Endothelial cell of umbilical vein (primary cell): ENCODE data around the gene ZIC4. TPM values are rescaled to one million over a fixed set of nuclear protein-coding genes. Genes with fewer than 3 reads are reported as not detected.

ENCODE experiments used
- BruUV-seq: library from RNA; stranded (reverse); fragments of 400-500 nt; replicated peaks from 2 replicates; lab custom pipeline; 2021; lab: Mats Ljungman, UMichigan
- CTCF ChIA-PET: fragments of 300-600, 350-600 bp; sonication (Branson Sonifier 250); formaldehyde crosslinking; loops from one replicate; lab custom pipeline; 2021; ENCODE audit warnings: antibody characterized with exemption, inconsistent platforms; lab: Charles Lee
- POLR2A ChIA-PET: fragments of 300-600, 350-600 bp; sonication (Branson Sonifier 250); formaldehyde crosslinking; loops from one replicate; lab custom pipeline; 2021; ENCODE audit warnings: antibody characterized with exemption, inconsistent platforms; lab: Charles Lee
- DNase-seq: peaks from one replicate; pipeline ENCODE4 v3.0.0-alpha.2; 2011; ENCODE audit warnings: low read depth, low spot score
- FAIRE-seq: peaks from 2 replicates; lab custom pipeline; 2011; peaks lifted over from hg19 to GRCh38; lab: Jason Lieb, UNC
- H2AFZ ChIP-seq: 2 replicates; pipeline ENCODE4 v1.6.0; 2012; ENCODE audit warnings: low read depth, low read length, control low read depth, inconsistent platforms
- H3K27ac ChIP-seq: 2 replicates; pipeline ENCODE4 v1.5.1; 2011; ENCODE audit warnings: low read depth, mild to moderate bottlenecking, control low read depth, low read length, moderate library complexity; ENCODE audit not compliant: insufficient read depth
- H3K27me3 ChIP-seq, 2 experiments: 2 replicates each; pipeline versions ENCODE4 v1.6.0 to v1.6.1; 2011; ENCODE audit warnings: low read length in 2 of 2, mixed read lengths in 1 of 2; ENCODE audit not compliant: control insufficient read depth in 2 of 2, insufficient read depth in 2 of 2
- H3K36me3 ChIP-seq, 2 experiments: 2 replicates in 1 of 2; 3 replicates in 1 of 2; pipeline ENCODE4 v1.5.1; 2011; ENCODE audit warnings: low read length in 2 of 2, mild to moderate bottlenecking in 1 of 2, moderate library complexity in 1 of 2; ENCODE audit not compliant: control insufficient read depth in 2 of 2, insufficient read depth in 2 of 2; ENCODE audit errors: extremely low read depth in 1 of 2
- H3K4me1 ChIP-seq: 3 replicates; pipeline ENCODE4 v1.5.1; 2011; ENCODE audit warnings: mild to moderate bottlenecking, low read length; ENCODE audit not compliant: control insufficient read depth, insufficient read depth; ENCODE audit errors: extremely low read depth
- H3K4me2 ChIP-seq: 2 replicates; pipeline ENCODE4 v1.6.1; 2011; ENCODE audit warnings: low read length, control low read depth, mixed read lengths; ENCODE audit not compliant: insufficient read depth
- H3K4me3 ChIP-seq, 3 experiments: fragments of 200-600 bp in 1 of 3; sonication (generic), shearing (Covaris generic) in 1 of 3; replicated peaks in 1 of 3; 2 replicates each; pipeline ENCODE4 v1.5.1; 2011 to 2016; ENCODE audit warnings: control low read depth in 3 of 3, low read length in 3 of 3, mild to moderate bottlenecking in 2 of 3, inconsistent platforms in 1 of 3, low read depth in 1 of 3, moderate library complexity in 1 of 3; ENCODE audit not compliant: insufficient read depth in 1 of 3
- H3K79me2 ChIP-seq: 2 replicates; pipeline ENCODE4 v1.6.0; 2012; ENCODE audit warnings: low read length, inconsistent platforms; ENCODE audit not compliant: control insufficient read depth, insufficient read depth
- H3K9ac ChIP-seq: replicated peaks from 2 replicates; pipeline ENCODE3; 2011; ENCODE audit warnings: low read length, control low read depth; ENCODE audit not compliant: insufficient read depth; ENCODE audit errors: extremely low read depth
- H3K9me1 ChIP-seq: replicated peaks from 3 replicates; pipeline ENCODE4 v1.6.0; 2011; ENCODE audit warnings: mild to moderate bottlenecking, low read length; ENCODE audit not compliant: control insufficient read depth, insufficient read depth; ENCODE audit errors: extremely low read depth
- H3K9me3 ChIP-seq: replicated peaks from 2 replicates; pipeline ENCODE4 v1.5.1; 2012; ENCODE audit warnings: low read length, inconsistent platforms; ENCODE audit not compliant: control insufficient read depth, insufficient read depth
- H4K20me1 ChIP-seq: replicated peaks from 2 replicates; pipeline ENCODE3; 2011; ENCODE audit warnings: mild to moderate bottlenecking, low read length; ENCODE audit not compliant: control insufficient read depth, insufficient read depth; ENCODE audit errors: extremely low read depth
- CTCF ChIP-seq, 2 donors: IDR thresholded peaks; 1 replicate in 1 of 2; 2 replicates in 1 of 2; pipeline ENCODE4 v1.5.1; 2011; ENCODE audit warnings: low read length in 2 of 2, mild to moderate bottlenecking in 2 of 2, moderate library complexity in 2 of 2, control low read depth in 1 of 2, inconsistent platforms in 1 of 2, low read depth in 1 of 2; ENCODE audit not compliant: insufficient read depth in 1 of 2; ENCODE audit errors: extremely low read depth in 1 of 2
- EZH2 ChIP-seq: IDR thresholded peaks from 2 replicates; pipeline ENCODE4 v1.6.1; 2012; ENCODE audit warnings: borderline replicate concordance, low read depth, mild to moderate bottlenecking, moderate library complexity, low read length, inconsistent platforms; ENCODE audit not compliant: severe bottlenecking
- FOS ChIP-seq: IDR thresholded peaks from 2 replicates; pipeline ENCODE4 v1.6.1; 2011; ENCODE audit warnings: mild to moderate bottlenecking, low read length, moderate library complexity, borderline replicate concordance; ENCODE audit not compliant: insufficient read depth
- GATA2 ChIP-seq: IDR thresholded peaks from 2 replicates; pipeline ENCODE4 v1.7.0; 2011; ENCODE audit warnings: low read depth, mild to moderate bottlenecking, moderate library complexity, mixed read lengths, low read length; ENCODE audit not compliant: insufficient read length, insufficient read depth
- JUN ChIP-seq: IDR thresholded peaks from 2 replicates; pipeline ENCODE4 v1.6.1; 2011; ENCODE audit warnings: borderline replicate concordance, low read depth; ENCODE audit not compliant: insufficient read length, insufficient read depth
- MAX ChIP-seq: IDR thresholded peaks from 2 replicates; pipeline ENCODE4 v1.6.1; 2011; ENCODE audit not compliant: insufficient read depth, insufficient read length
- MYC ChIP-seq: IDR thresholded peaks from one replicate; pipeline ENCODE4 v1.6.1; 2011; ENCODE audit warnings: mild to moderate bottlenecking, low read depth, low read length
- POLR2A ChIP-seq: IDR thresholded peaks from 2 replicates; pipeline ENCODE4 v1.6.1; 2012; ENCODE audit warnings: low read depth, mild to moderate bottlenecking, control low read depth, low read length
- POLR2AphosphoS5 ChIP-seq: IDR thresholded peaks from 2 replicates; pipeline ENCODE4 v1.6.1; 2012; ENCODE audit warnings: low read depth, mild to moderate bottlenecking, control low read depth, low read length, moderate library complexity; ENCODE audit not compliant: insufficient read depth
- dilution Hi-C: fragments of 300-500 bp; cut with MboI; formaldehyde crosslinking; loops from one replicate; pipeline ENCODE4 v1.15.0; 2019; ENCODE audit warnings: low sequenced_read_pairs; ENCODE audit not compliant: extremely low pct_ligation_motif_present
- intact Hi-C: fragments of 100-400 bp; cut with micrococcal nuclease; formaldehyde crosslinking; loops from one replicate; pipeline ENCODE4 v1.10.0; 2022
- polyA plus RNA-seq, 4 experiments: library from polyadenylated mRNA; depleted of rRNA in 3 of 4; stranded (reverse) in 3 of 4; unstranded in 1 of 4; fragments of >200 nt; gene quantifications; 2 replicates each; pipeline versions ENCODE4 v1.2.1 to v1.2.3, GENCODE V29; 2011 to 2012; ENCODE audit warnings: missing spikeins in 1 of 4
- total RNA-seq: library from RNA; stranded (reverse); gene quantifications from 2 replicates; pipeline ENCODE4 v1.2.3, GENCODE V29; 2021

The ZIC4 gene
- total and polyA plus RNA-seq, 2 donors (not counting 3 experiments of a cell fraction or from before 2014, with no cell fraction given): not detected

- no peaks in the 10 kb centered on the region for H3K9me3 ChIP-seq
- dilution Hi-C loops (no loop called here), intact Hi-C loops (loop anchor here (1.0 to 5.0 kb wide), 2 partner anchors 15 to 51 kb away; no protein-coding TSS in a partner anchor)
- no peaks in the 10 kb centered on the region for H3K36me3 ChIP-seq
- H3K27ac ChIP-seq: no peak overlapping the region
- BruUV-seq: no TSS peak
- no peak overlapping the region for H3K4me2 ChIP-seq
- ChIA-PET POLR2A (no interaction called here), CTCF (no interaction called here)
- H3K79me2 ChIP-seq: no peaks in the 10 kb centered on the region
- no peak for TF ChIP-seq POLR2A
- no peak for TF ChIP-seq MYC
- no peak for TF ChIP-seq FOS
- TF ChIP-seq CTCF (IDR thresholded peaks at IDR 0.05; ENCODE audit: extremely low read depth in 1 of 2, insufficient read depth in 1 of 2, low read depth in 1 of 2, low read length in 2 of 2): no peak
- TF ChIP-seq JUN: no peak
- TF ChIP-seq EZH2: no peak
- TF ChIP-seq GATA2: no peak
- TF ChIP-seq MAX: no peak
- TF ChIP-seq POLR2AphosphoS5: no peak
- no peak for FAIRE-seq
- H4K20me1 ChIP-seq: no peaks in the 10 kb centered on the region
- peaks cover 6% of the 10 kb centered on the region for H3K4me1 ChIP-seq
- H3K4me3 ChIP-seq: no peak overlapping the region
- no peak overlapping the region for H3K9ac ChIP-seq
- H3K27me3 ChIP-seq: peaks cover 98 to 99% of the 10 kb centered on the region in 2 experiments
- no peaks in the 10 kb centered on the region for H3K9me1 ChIP-seq
- H2AFZ ChIP-seq: no peak overlapping the region
- DNase-seq: no peak
Measured at GRCh38 chr3:147408188-147409100, 2.1 kb upstream of the ZIC4 start.
